Measurements from ENCODE around the gene PCNX3. TPM values are rescaled to one million over a fixed set of nuclear protein-coding genes. Genes with fewer than 3 reads are reported as not detected.
A peak's percentile ranks its signal among the peaks of the same experiment; 100 is the strongest.

Gene PCNX3
- total RNA-seq, 2 donors from 2014 or later = 32.0 to 67.9 TPM

DNA sequence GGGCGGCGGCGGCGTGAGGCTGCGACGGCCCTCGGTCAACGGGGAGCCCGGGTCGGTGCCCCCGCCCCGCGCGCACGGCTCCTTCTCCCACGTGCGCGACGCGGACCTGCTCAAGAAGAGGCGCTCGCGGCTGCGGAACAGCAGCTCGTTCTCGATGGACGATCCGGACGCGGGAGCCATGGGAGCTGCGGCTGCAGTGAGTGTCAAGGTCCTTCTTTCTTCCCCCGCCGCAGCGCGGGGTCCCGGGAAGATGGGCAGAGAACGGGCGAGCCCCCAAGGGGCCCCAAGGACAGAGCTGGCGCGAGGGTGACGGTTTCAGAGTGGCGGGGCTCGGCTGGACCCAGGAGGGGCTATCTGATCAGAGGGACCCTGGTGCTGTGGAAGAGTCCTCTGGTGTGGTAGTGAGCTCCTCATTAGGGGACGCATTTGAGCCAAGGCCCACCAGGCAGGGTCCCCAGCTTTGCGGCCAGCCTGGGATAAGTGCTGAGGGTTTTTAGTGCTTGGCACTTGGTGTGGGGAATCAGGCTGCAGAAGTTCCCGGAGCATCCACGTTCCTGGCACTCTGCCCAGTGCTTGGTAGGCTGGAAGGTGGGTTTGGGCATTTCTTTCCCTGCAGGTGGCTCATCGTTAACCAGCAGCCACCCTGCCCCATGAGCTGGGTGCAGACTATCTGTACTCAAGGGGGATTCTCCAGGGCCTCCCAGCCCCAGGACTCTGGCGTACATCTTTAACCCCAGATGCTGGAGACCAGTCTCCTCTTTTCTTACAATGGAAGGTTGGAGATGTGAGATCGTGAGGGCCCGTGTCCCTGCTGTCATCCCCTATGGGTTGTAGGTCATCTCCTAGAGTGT lies 30.0 kb upstream of the PCNX3 start:
- H3K27ac ChIP-seq = no peak overlapping the region
- no peak overlapping the region for H3K4me3 ChIP-seq
- no peak for DNase-seq (ENCODE audit: low spot score)
- no peaks in the 10 kb centered on the region for H3K9me3 ChIP-seq
- 81% methylated on average over 51 of the region's 51 CpGs for WGBS
- no peaks in the 10 kb centered on the region for H3K4me1 ChIP-seq (replicated peaks)
- H3K36me3 ChIP-seq = peaks cover 0 to 22% of the 10 kb centered on the region in 2 donors
- no peaks in the 10 kb centered on the region for H3K27me3 ChIP-seq (replicated peaks; ENCODE audit: insufficient read depth)
- TF ChIP-seq POLR2A (IDR thresholded peaks at IDR 0.05) (no peak), POLR2AphosphoS5 (IDR thresholded peaks at IDR 0.05) (no peak)
- TF ChIP-seq, protein P1, sequence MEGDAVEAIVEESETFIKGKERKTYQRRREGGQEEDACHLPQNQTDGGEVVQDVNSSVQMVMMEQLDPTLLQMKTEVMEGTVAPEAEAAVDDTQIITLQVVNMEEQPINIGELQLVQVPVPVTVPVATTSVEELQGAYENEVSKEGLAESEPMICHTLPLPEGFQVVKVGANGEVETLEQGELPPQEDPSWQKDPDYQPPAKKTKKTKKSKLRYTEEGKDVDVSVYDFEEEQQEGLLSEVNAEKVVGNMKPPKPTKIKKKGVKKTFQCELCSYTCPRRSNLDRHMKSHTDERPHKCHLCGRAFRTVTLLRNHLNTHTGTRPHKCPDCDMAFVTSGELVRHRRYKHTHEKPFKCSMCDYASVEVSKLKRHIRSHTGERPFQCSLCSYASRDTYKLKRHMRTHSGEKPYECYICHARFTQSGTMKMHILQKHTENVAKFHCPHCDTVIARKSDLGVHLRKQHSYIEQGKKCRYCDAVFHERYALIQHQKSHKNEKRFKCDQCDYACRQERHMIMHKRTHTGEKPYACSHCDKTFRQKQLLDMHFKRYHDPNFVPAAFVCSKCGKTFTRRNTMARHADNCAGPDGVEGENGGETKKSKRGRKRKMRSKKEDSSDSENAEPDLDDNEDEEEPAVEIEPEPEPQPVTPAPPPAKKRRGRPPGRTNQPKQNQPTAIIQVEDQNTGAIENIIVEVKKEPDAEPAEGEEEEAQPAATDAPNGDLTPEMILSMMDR (IDR thresholded peaks at IDR 0.05) = no peak
- intact Hi-C loops (cut with DNase I) = no loop called here

DNA sequence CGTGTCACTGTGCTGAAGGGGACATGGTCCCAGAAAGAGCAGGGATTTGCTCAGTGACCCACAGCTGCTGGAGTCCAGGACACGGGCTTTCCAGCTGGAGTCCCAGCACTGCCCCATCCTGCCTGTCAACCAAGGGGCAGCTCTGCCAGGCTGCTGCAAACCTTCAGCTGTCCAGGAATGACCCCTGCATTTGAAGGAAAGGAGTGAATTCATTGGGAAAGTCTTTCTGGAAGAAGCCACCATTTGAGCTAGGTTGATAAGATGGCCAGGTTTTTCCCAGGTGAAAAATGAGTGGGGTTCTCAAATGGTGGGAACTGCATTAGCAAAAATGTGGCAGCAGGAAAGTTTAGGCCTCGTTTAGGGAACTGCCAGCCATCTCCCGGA lies 29.3 kb upstream of the PCNX3 start:
- no peak for TF ChIP-seq POLR2AphosphoS5 (IDR thresholded peaks at IDR 0.05)
- TF ChIP-seq POLR2A (IDR thresholded peaks at IDR 0.05) = no peak
- TF ChIP-seq, protein P1 (IDR thresholded peaks at IDR 0.05) = no peak
- H3K4me1 ChIP-seq (replicated peaks) = no peaks in the 10 kb centered on the region
- no peak overlapping the region for H3K27ac ChIP-seq
- no peaks in the 10 kb centered on the region for H3K9me3 ChIP-seq
- no peak for DNase-seq (ENCODE audit: low spot score)
- H3K27me3 ChIP-seq (replicated peaks; ENCODE audit: insufficient read depth) = no peaks in the 10 kb centered on the region
- H3K36me3 ChIP-seq = peaks cover 0 to 16% of the 10 kb centered on the region in 2 donors
- H3K4me3 ChIP-seq = no peak overlapping the region
- WGBS = 81% methylated on average over 4 of the region's 4 CpGs
- intact Hi-C loops (cut with DNase I) = no loop called here

DNA sequence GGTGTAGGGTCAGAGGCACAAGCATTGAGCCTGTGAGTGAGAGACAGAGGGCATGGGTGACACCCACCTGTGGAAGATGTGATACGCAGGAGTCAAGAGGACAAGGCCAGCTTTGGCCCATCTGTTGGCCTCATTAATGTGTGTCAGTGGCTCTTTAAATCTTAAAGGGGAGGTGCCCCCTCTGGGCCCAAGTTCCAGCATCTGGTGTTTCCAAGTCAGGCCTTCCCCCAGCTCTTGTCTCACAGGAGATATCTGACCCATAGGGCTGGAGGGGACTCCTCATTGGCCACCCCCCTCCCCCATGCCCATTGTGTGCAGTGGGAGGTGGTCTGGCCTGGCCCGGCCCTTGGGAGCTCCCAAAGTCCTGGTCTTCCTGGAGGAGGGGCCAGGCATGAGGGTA lies 28.9 kb upstream of the PCNX3 start:
- no peaks in the 10 kb centered on the region for H3K9me3 ChIP-seq
- WGBS = 74% methylated on average over 2 of the region's 2 CpGs
- H3K27me3 ChIP-seq (replicated peaks; ENCODE audit: insufficient read depth) = no peaks in the 10 kb centered on the region
- no peak overlapping the region for H3K4me3 ChIP-seq
- H3K27ac ChIP-seq = no peak overlapping the region
- no peak for TF ChIP-seq POLR2AphosphoS5 (IDR thresholded peaks at IDR 0.05)
- no peak for TF ChIP-seq POLR2A (IDR thresholded peaks at IDR 0.05)
- TF ChIP-seq, protein P1 (IDR thresholded peaks at IDR 0.05) = no peak
- H3K4me1 ChIP-seq (replicated peaks) = no peaks in the 10 kb centered on the region
- intact Hi-C loops (cut with DNase I) = no loop called here
- DNase-seq (ENCODE audit: low spot score) = no peak
- peaks cover 0 to 11% of the 10 kb centered on the region in 2 donors for H3K36me3 ChIP-seq

- Histone ChIP-seq H3K4me3 (no peak overlapping the region), H3K27ac (peak overlapping the region in 1 of 2 donors; percentile 45), H3K4me1 (replicated peaks) (no peaks in the 10 kb centered on the region), H3K9me3 (no peaks in the 10 kb centered on the region), H3K36me3 (peaks cover 0 to 11% of the 10 kb centered on the region in 2 donors), H3K27me3 (replicated peaks; ENCODE audit: insufficient read depth) (no peaks in the 10 kb centered on the region)
- peak; percentile 44 for DNase-seq (ENCODE audit: low spot score)
- intact Hi-C loops (cut with DNase I) = no loop called here
- TF ChIP-seq, protein P1 (IDR thresholded peaks at IDR 0.05) = peak in 3 of 4 experiments; percentile 21 to 65 (median 53)
- no peak for TF ChIP-seq POLR2AphosphoS5 (IDR thresholded peaks at IDR 0.05)
- 57% methylated on average over 13 of the region's 13 CpGs for WGBS
Measured at GRCh38 chr11:65588199-65589054, 27.1 kb upstream of the PCNX3 start.
